ENCODE measurements around the gene RHBDL1.

RHBDL1 gene

GRCh38 chr16:658679-659571 is 16.5 kb upstream of the RHBDL1 start:
- Mint-ChIP-seq H3K27ac (no peak overlapping the region), H3K36me3 (ENCODE audit: low read depth) (peaks cover 44% of the 10 kb centered on the region), H3K4me1 (ENCODE audit: low read depth) (peaks cover 18% of the 10 kb centered on the region), H3K9me3 (no peaks in the 10 kb centered on the region), H3K27me3 (no peaks in the 10 kb centered on the region), H3K4me3 (no peak overlapping the region)
- intact Hi-C loops (cut with micrococcal nuclease): no loop called here

GRCh38 chr16:659618-660017 is 15.9 kb upstream of the RHBDL1 start:
- H3K27ac Mint-ChIP-seq: no peak overlapping the region
- no peaks in the 10 kb centered on the region for H3K9me3 Mint-ChIP-seq
- peaks cover 41% of the 10 kb centered on the region for H3K36me3 Mint-ChIP-seq (ENCODE audit: low read depth)
- H3K4me3 Mint-ChIP-seq: no peak overlapping the region
- no peaks in the 10 kb centered on the region for H3K27me3 Mint-ChIP-seq
- intact Hi-C loops (cut with micrococcal nuclease): loop anchor here (1.0 kb wide), 3 partner anchors 10 to 80 kb away; partner anchors contain the start of gene WDR90
- peaks cover 18% of the 10 kb centered on the region for H3K4me1 Mint-ChIP-seq (ENCODE audit: low read depth)

GRCh38 chr16:660132-660458 is 15.4 kb upstream of the RHBDL1 start:
- peaks cover 39% of the 10 kb centered on the region for H3K36me3 Mint-ChIP-seq (ENCODE audit: low read depth)
- H3K27ac Mint-ChIP-seq: peak overlapping the region; percentile 46

GRCh38 chr16:660459-661183 is 14.8 kb upstream of the RHBDL1 start:
- Mint-ChIP-seq H3K27me3 (no peaks in the 10 kb centered on the region), H3K4me1 (ENCODE audit: low read depth) (peaks cover 18% of the 10 kb centered on the region), H3K27ac (peak overlapping the region; percentile 46), H3K36me3 (ENCODE audit: low read depth) (peaks cover 34% of the 10 kb centered on the region), H3K4me3 (peak overlapping the region; percentile 63), H3K9me3 (no peaks in the 10 kb centered on the region)
- intact Hi-C loops (cut with micrococcal nuclease): loop anchor here (1.0 kb wide), 3 partner anchors 11 to 81 kb away; partner anchors contain the start of gene WDR90

More at GRCh38 chr16:660132-660458, 15.4 kb upstream of the RHBDL1 start:
- Mint-ChIP-seq H3K4me1 (ENCODE audit: low read depth) (peaks cover 18% of the 10 kb centered on the region), H3K4me3 (no peak overlapping the region), H3K9me3 (no peaks in the 10 kb centered on the region), H3K27me3 (no peaks in the 10 kb centered on the region)
- intact Hi-C loops (cut with micrococcal nuclease): loop anchor here (1.0 kb wide), 3 partner anchors 11 to 81 kb away; partner anchors contain the start of gene WDR90

GRCh38 chr16:661184-661821 is 14.2 kb upstream of the RHBDL1 start:
- peak overlapping the region; percentile 46 for H3K27ac Mint-ChIP-seq
- H3K4me3 Mint-ChIP-seq: peak overlapping the region; percentile 6
- H3K9me3 Mint-ChIP-seq: no peaks in the 10 kb centered on the region
- intact Hi-C loops (cut with micrococcal nuclease): no loop called here
- H3K4me1 Mint-ChIP-seq (ENCODE audit: low read depth): peaks cover 18% of the 10 kb centered on the region
- no peaks in the 10 kb centered on the region for H3K27me3 Mint-ChIP-seq
- peaks cover 28% of the 10 kb centered on the region for H3K36me3 Mint-ChIP-seq (ENCODE audit: low read depth)

GRCh38 chr16:662095-662494 is 13.4 kb upstream of the RHBDL1 start:
- Mint-ChIP-seq H3K4me3 (no peak overlapping the region), H3K4me1 (ENCODE audit: low read depth) (peaks cover 18% of the 10 kb centered on the region), H3K36me3 (ENCODE audit: low read depth) (peaks cover 21% of the 10 kb centered on the region), H3K27ac (no peak overlapping the region), H3K27me3 (no peaks in the 10 kb centered on the region), H3K9me3 (no peaks in the 10 kb centered on the region)
- intact Hi-C loops (cut with micrococcal nuclease): no loop called here

GRCh38 chr16:662597-662996 is 12.9 kb upstream of the RHBDL1 start:
- no peak overlapping the region for H3K27ac Mint-ChIP-seq
- intact Hi-C loops (cut with micrococcal nuclease): no loop called here
- H3K4me1 Mint-ChIP-seq (ENCODE audit: low read depth): peaks cover 20% of the 10 kb centered on the region

GRCh38 chr16:666572-666971 is 8.9 kb upstream of the RHBDL1 start:
- Mint-ChIP-seq H3K36me3 (ENCODE audit: low read depth) (peaks cover 36% of the 10 kb centered on the region), H3K27me3 (no peaks in the 10 kb centered on the region), H3K9me3 (no peaks in the 10 kb centered on the region), H3K4me3 (no peak overlapping the region), H3K4me1 (ENCODE audit: low read depth) (peaks cover 19% of the 10 kb centered on the region), H3K27ac (no peak overlapping the region)
- intact Hi-C loops (cut with micrococcal nuclease): no loop called here

More at GRCh38 chr16:662597-662996, 12.9 kb upstream of the RHBDL1 start:
- Mint-ChIP-seq H3K9me3 (no peaks in the 10 kb centered on the region), H3K36me3 (ENCODE audit: low read depth) (peaks cover 21% of the 10 kb centered on the region), H3K27me3 (no peaks in the 10 kb centered on the region), H3K4me3 (no peak overlapping the region)

GRCh38 chr16:667113-667779 is 8.2 kb upstream of the RHBDL1 start:
- no peaks in the 10 kb centered on the region for H3K9me3 Mint-ChIP-seq
- peaks cover 43% of the 10 kb centered on the region for H3K36me3 Mint-ChIP-seq (ENCODE audit: low read depth)
- H3K4me1 Mint-ChIP-seq (ENCODE audit: low read depth): peaks cover 16% of the 10 kb centered on the region
- intact Hi-C loops (cut with micrococcal nuclease): loop anchor here (1.0 kb wide), 1 partner anchor 88 kb away; no protein-coding TSS in a partner anchor
- no peaks in the 10 kb centered on the region for H3K27me3 Mint-ChIP-seq
- H3K27ac Mint-ChIP-seq: peak overlapping the region; percentile 84
- H3K4me3 Mint-ChIP-seq: no peak overlapping the region

GRCh38 chr16:667780-668518 is 7.5 kb upstream of the RHBDL1 start, which contains the start of gene RHOT2:
Gene RHOT2 (plus strand): TSS chr16:668132. CDS start chr16:668200, 68 bp downstream.
- intact Hi-C loops (cut with micrococcal nuclease): loop anchor here (1.0 kb wide), 1 partner anchor 89 kb away; no protein-coding TSS in a partner anchor
- Mint-ChIP-seq H3K4me1 (ENCODE audit: low read depth) (peaks cover 16% of the 10 kb centered on the region), H3K36me3 (ENCODE audit: low read depth) (peaks cover 45% of the 10 kb centered on the region), H3K4me3 (peak within 1 kb of the TSS; percentile 82), H3K27ac (peak within 1 kb of the TSS; percentile 84), H3K9me3 (no peaks in the 10 kb centered on the region), H3K27me3 (no peaks in the 10 kb centered on the region)

GRCh38 chr16:668519-669171 is 6.8 kb upstream of the RHBDL1 start:
- Mint-ChIP-seq H3K27ac (peak overlapping the region; percentile 84), H3K27me3 (no peaks in the 10 kb centered on the region), H3K9me3 (no peaks in the 10 kb centered on the region), H3K4me1 (ENCODE audit: low read depth) (peaks cover 16% of the 10 kb centered on the region), H3K4me3 (peak overlapping the region; percentile 82), H3K36me3 (ENCODE audit: low read depth) (peaks cover 50% of the 10 kb centered on the region)
- intact Hi-C loops (cut with micrococcal nuclease): no loop called here

GRCh38 chr16:669666-670065 is 5.8 kb upstream of the RHBDL1 start:
- Mint-ChIP-seq H3K4me1 (ENCODE audit: low read depth) (peaks cover 23% of the 10 kb centered on the region), H3K27me3 (peaks cover 3% of the 10 kb centered on the region), H3K9me3 (no peaks in the 10 kb centered on the region), H3K4me3 (no peak overlapping the region), H3K27ac (no peak overlapping the region), H3K36me3 (ENCODE audit: low read depth) (peaks cover 61% of the 10 kb centered on the region)
- intact Hi-C loops (cut with micrococcal nuclease): no loop called here
